ENCODE data around the gene NECAB3. TPM values are rescaled to one million over a fixed set of nuclear protein-coding genes. Genes with fewer than 3 reads are reported as not detected.
"Not testable (repeated sequence)": the region's sequence is repeated elsewhere in the genome, so short reads cannot be mapped to it uniquely, and the experiment has no call there.

Gene NECAB3
- total RNA-seq, 2 donors from 2014 or later: 25.5 to 36.6 TPM

DNA sequence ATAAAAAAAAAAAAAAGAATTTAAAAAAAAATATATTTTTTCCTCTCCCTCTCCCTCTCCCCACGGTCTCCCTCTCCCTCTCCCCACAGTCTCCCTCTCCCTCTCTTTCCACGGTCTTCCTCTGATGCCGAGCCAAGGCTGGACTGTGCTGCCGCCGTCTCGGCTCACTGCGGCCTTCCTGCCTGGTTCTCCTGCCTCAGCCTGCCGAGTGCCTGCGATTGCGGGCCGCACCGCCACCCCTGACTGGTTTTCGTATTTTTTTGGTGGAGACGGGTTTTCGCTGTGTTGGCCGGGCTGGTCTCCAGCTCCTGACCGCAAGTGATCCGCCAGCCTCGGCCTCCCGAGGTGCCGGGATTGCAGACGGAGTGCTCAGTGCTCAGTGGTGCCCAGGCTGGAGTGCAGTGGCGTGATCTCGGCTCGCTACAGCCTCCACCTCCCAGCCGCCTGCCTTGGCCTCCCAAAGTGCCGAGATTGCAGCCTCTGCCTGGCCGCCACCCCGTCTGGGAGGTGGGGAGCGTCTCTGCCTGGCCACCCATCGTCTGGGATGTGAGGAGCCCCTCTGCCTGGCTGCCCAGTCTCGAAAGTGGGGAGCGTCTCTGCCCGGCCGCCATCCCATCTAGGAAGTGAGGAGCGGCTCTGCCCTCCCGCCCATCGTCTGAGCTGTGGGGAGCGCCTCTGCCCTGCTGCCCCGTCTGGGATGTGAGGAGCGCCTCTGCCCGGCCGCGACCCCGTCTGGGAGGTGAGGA, 26.6 kb upstream of the NECAB3 start:
- DNase-seq (ENCODE audit: low spot score); intact Hi-C loops (cut with DNase I): not testable (repeated sequence)

- DNase-seq (ENCODE audit: low spot score); intact Hi-C loops (cut with DNase I): not testable (repeated sequence)
Observed at GRCh38 chr20:33698966-33699365, 24.7 kb upstream of the NECAB3 start.

DNA sequence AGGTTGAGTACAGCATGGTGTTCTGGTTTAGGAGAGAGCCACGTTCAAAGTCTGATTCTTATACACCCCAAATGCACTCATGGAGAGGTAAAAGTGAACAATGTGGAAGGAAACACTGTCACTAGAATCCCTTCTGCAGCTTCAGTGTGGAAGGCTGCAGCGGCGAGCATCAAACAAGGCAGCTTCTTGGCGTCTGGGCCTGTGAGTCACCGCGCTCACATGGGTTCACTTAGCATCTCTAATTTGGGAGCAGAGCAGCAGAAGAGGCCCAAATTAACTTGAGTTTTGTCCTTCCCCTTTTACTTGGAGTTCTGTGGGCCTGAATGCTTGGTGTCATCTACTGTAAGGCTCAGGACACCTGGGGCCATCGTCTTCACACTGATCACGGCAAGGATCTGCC, 22.9 kb upstream of the NECAB3 start:
- peak; percentile 92 for DNase-seq (ENCODE audit: low spot score)
- intact Hi-C loops (cut with DNase I): no loop called here

GRCh38 chr20:33696448-33696847, 22.2 kb upstream of the NECAB3 start:
- intact Hi-C loops (cut with DNase I): no loop called here
- no peak for DNase-seq (ENCODE audit: low spot score)

DNA sequence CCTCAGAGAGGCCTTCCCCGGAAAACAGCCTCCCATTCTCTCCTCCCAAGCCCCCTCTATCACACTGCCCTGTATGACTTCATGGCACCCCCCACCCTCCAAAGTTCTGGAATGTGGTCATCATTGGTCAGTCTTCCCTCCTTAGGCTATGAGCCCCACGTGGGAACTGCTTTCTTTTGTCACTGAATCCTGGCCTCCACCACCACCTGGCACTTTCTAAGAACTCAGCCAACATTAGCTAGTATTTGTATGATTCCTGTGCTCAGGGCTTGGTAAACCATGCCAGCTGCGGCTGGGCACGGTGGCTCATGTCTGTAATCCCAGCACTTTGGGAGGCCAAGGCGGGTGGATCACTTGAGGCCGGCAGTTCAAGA, 20.4 kb upstream of the NECAB3 start:
- intact Hi-C loops (cut with DNase I): no loop called here
- DNase-seq (ENCODE audit: low spot score): no peak

DNA sequence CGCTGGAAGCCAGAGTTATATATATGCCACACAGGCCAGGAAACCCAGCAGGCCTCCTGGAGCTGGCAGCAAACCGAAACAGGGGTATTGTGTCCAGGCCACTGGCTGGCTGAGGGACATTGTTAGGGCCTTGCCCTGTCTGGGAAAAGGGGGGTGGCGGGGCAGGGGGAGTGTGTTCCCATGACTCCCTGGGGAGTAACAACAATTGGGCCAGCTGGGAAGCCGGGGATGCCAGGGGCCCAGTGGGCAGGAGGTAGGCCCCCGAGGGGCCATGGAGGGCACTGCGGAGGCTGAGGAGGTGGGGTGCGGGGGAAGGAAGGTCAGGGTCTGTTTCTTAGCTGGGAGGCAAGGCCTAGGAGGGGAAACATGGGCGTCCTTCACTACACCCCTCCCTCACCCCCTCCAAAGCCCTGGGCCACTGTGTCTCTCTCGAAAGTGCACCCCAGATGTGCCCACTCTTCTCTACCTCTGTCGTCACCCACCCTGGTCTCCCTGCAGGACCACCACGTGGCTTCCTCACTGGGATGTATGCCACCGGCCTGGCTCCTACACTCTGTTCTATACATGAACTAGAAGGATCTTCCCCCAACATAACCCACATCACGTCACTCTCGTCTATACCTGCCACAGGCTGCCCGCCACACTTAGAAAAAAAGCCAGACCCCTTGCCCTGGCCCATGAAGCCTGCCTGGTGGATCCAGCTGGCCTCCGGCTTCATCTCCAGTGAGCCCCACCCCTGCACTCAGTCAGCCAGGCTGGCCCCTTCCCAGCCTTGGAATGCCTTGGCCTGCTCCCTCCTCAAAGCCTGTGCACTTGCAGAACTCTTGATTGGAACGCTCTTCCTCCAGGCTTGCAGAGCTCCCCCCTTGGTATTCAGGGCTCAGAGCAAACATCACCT, 19.8 kb upstream of the NECAB3 start:
- DNase-seq (ENCODE audit: low spot score): peak; percentile 86
- intact Hi-C loops (cut with DNase I): no loop called here

GRCh38 chr20:33693289-33693688, 19.1 kb upstream of the NECAB3 start:
- intact Hi-C loops (cut with DNase I): no loop called here
- no peak for DNase-seq (ENCODE audit: low spot score)

- DNase-seq (ENCODE audit: low spot score): no peak
- intact Hi-C loops (cut with DNase I): no loop called here
Observed at GRCh38 chr20:33689973-33690372, 15.7 kb upstream of the NECAB3 start.

- DNase-seq (ENCODE audit: low spot score): no peak
- intact Hi-C loops (cut with DNase I): no loop called here
Observed at GRCh38 chr20:33689493-33689892, 15.3 kb upstream of the NECAB3 start.

GRCh38 chr20:33688938-33689424, 14.8 kb upstream of the NECAB3 start:
- intact Hi-C loops (cut with DNase I): no loop called here

DNA sequence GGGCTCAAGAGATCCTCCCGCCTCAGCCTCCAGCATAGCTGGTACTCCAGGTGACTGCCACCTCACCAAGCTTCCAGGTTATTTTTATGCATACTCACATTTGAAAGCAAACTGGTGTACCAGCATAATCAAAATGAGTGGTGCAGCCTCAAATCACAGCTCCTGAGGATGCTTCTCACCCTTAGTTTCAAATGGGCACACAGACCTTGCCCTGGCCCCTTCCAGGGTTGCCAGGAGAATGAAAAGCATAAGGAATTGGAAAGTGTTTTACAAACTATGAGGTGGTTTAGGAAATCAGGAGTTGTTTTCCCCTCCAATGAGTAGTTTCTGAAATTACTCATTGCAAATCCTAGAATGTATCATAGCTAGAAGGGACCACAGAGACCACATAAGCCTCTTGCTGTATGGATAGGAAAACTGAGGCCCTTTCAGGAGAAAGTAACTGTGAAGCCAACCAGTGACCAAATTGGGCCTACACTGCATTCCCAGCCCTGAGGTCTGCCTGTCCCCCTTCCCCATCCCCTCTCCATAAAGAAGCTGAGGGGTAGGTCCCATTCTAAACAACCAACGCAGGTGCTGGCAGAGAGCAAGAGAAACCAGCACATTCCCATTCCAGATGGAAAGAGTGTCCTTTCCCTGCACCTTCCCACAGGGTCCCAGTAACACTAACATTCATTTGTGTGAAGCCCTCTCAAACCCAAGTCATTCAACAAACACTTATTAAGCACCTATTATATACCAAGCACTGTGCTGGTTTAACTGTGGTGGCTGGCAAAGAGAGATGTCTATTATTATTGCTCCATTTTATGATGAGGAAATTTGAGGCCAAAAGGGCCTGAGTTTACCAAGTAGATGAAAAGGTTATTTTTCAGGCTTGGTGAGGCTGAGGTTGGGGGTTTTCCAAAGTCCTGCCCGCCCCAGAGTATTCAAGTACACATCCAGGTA, 14.0 kb upstream of the NECAB3 start:
- no peak for DNase-seq (ENCODE audit: low spot score)
- intact Hi-C loops (cut with DNase I): no loop called here

More at GRCh38 chr20:33688938-33689424, 14.8 kb upstream of the NECAB3 start:
- no peak for DNase-seq (ENCODE audit: low spot score)

DNA sequence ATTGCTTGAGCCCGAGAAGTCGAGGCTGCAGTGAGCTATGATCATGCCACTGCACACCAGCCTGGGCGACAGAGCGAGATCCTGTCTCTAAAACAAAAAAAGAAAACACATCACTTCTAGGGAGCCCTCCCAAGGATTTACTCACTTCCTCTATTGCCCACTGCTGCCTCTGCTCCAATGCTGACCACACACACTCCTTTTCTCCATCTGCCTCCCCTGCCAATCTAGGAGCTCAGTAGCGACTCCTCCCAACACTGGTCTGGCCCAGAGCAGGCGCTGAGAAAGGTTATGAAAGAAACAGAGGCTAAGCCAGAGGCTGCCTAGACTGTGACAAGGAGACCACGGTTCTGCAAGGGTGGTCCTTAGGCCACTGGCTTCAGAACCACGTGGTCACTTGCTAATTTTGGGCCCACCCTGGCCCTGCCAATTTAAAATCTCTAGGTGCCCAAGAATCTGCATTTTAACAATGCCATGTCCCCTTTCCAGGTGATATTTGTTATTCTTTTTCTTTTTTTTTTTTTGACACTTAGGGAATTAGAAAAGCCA, 13.2 kb upstream of the NECAB3 start:
- no peak for DNase-seq (ENCODE audit: low spot score)
- intact Hi-C loops (cut with DNase I): no loop called here

DNA sequence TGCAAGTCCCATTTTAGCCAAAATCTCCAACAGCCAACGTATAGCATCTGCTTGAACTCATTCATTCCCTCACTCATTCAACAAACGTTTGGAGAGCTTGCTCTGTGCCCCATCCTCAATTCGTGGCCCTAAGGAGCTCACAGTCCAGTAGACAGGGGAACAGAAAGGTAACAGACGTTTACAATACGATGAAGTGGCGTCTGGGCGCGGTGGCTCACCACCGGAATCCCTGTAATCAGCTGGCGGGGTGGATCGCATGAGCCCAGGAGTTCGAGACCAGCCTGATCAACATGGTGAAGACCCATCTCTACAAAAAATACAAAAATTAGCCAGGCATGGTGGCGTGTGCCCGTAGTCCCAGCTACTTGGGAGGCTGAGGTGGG, 12.7 kb upstream of the NECAB3 start:
- no peak for DNase-seq (ENCODE audit: low spot score)
- intact Hi-C loops (cut with DNase I): no loop called here

GRCh38 chr20:33686100-33686983, 12.1 kb upstream of the NECAB3 start, which contains the start of gene E2F1:
Gene E2F1, minus strand, starts transcription at chr20:33686385. Its CDS starts 121 bp downstream, at chr20:33686264.
- peak; percentile 99 for DNase-seq (ENCODE audit: low spot score)
- intact Hi-C loops (cut with DNase I): no loop called here

DNA sequence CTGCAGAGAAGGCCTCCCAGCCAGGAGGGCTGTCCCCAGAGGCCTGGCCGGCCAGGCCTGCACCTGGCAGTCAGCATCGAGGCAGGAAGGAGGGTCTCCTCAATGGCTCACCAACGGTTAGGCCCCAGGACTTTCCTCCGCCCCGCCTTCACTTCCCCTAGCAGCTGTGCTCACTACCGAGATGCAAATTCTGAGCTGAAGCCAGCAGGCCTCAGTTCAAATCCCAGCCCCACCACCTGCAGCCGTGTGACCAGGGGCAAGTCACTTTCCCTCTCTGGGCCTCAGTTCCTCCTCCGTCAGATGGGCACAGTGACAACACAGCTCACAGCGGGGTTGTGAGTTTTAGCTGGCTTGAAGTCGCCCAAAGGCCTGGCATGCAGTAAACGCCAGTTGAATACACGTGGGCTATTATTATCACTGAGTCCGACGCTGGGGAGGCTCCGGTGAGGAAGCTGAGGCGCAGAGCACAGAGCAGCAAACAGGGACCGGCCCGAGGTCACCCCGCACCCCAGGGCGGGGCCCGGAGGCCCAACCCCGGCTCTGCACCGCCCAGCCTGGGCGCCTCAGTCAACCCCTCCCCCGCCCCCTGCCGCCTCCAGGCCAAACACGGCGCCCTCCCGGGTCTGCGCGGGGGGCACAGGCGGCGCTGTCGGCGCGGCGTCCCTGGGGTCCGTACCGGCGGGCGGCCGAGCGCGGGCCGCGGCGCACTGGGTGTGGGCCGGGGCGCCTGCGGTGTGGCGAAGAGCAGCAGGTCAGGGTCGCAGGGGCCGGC, 11.3 kb upstream of the NECAB3 start:
- DNase-seq (ENCODE audit: low spot score): no peak

DNA sequence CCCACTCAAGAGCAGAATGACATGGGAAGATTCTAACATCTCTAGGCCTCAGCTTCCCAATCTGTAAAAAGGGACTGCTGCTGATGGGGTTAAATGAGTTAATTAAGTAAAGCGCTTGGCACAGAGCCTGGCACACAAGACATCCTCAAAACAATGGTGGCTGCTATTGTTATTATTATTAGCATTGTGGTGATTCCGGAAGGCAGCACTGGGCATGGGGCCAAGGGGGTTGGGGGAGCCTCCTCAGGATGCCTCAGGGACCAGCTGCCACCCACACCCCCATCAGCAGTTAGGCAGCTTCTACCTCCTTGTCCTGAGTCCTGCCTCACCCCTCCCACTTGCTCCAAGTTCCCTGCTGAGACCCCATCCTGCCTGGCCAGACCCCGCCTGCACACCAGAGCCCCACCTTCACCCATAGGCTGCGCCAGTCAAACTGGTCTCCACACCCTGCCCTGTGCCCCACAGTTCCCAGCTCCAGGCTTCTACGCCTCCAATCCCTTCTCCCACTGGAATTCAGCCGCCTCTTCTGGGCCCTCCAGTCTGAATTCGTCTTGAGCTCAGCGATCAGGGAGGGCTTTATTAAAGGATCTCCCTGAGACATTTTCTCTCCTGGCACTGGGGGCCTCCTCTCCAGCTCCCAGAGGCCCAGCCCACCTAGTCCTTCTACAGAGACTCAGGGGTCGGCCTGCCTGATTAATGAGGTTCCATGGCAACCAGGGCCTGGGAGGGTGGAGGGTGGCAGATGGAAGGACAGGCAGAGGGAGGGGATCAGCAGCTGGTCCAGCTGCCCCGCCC, 10.5 kb upstream of the NECAB3 start:
- DNase-seq (ENCODE audit: low spot score): no peak
- intact Hi-C loops (cut with DNase I): no loop called here

More for the DNA sequence above, 11.3 kb upstream of the NECAB3 start:
- intact Hi-C loops (cut with DNase I): no loop called here
